ENCODE measurements around the gene OR6J1.
"Not testable (repeated sequence)": the region's sequence is repeated elsewhere in the genome, so short reads cannot be mapped to it uniquely, and the experiment has no call there.

OR6J1 gene

DNA sequence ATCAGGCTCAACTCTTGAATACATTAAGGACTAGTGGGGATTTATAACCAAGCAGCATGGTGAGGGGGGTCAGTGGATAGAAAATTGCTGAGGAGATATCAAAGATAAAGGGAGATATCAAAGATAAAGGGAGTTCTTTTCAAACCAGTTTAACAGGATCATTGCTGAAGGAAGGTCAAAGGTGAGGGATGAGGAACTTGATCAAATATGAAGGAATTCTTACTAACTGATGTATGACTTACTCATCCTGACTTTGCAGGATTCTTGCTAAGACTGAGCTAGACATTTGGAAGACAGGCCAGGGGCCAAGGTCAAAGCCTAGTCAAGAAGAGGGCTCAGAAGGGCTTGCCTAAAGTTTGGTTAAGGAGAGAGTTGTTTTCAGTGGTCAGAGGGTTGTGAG is 41.3 kb downstream of the OR6J1 start:
- DNase-seq (ENCODE audit: low read depth) = no peak

DNA sequence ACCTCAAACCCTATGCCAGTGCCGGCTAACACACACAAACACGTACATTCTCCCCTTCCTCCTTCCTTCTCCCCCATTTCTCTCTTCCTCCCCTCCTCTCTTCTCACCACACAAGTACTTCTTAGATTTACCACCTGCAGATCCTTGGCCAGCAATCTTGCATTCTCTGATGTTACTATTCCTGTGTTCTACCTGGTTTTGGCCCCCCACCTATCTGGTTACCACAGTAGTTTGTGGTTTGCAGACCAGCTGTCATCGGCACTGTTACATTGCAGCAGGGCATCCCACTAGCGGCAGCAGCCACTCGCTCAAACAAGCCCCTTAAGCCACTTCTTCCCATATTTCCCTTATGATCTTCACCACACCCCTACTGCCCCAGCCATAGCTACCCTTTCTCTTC is 42.2 kb downstream of the OR6J1 start:
- no peak for DNase-seq (ENCODE audit: low read depth)

DNA sequence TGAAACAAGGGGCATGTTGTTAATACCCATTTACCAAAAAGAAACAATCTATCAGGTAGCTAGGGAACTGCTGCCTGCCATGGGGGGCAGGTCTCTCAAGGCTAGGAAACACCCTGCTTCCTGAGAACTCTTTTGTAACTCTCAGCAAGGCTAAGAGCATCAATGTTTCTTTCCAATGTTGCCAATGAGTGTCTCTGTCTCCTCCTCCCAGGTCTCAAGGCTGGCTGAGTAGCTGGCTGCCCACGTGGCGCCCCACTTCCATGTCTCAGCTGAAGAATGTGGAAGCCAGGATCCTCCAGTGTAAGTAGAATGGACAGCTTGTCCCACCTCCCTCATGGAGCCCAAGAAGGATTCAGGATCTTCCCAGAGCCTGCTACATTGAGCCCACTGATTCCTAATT is 42.7 kb downstream of the OR6J1 start:
- no peak for DNase-seq (ENCODE audit: low read depth)

DNA sequence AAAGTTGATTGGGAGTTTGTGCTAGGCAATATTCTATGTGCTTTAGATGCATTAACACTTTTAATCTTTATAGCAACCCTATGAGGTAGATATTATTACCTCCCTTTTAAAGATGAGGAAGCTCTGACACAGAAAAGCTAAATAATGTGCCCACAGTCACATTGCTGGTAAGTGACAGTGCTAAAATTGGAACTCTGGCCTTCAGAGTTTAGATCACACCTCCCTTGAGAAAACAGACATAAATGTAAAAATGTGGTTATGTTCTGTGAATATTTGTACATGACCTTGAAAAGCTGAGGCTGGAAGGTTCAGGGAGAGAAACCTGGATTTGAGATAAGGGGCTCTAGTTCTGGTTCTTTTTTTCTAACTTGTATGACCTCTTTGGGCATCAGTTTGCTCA is 44.1 kb downstream of the OR6J1 start:
- DNase-seq (ENCODE audit: low read depth) = no peak

DNA sequence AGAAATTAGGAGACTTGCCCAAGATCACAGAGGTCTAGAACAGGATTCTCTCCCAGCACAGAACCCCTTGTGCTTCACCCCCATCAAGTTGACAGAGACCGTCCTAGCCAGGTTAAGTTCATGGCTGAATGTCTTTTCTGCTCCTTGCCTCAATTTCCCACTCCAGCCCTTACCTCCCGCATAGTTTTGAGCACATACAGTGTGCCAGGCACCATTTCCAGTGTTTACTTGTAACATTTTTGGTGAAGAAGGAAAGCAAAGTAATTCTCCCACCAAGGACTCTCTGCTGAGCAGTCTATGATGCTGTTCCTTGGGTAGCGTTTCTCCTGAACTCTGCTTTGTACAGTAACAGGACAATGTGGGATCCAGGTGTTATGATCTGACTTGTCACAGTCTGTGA is 44.8 kb downstream of the OR6J1 start:
- no peak for DNase-seq (ENCODE audit: low read depth)

DNA sequence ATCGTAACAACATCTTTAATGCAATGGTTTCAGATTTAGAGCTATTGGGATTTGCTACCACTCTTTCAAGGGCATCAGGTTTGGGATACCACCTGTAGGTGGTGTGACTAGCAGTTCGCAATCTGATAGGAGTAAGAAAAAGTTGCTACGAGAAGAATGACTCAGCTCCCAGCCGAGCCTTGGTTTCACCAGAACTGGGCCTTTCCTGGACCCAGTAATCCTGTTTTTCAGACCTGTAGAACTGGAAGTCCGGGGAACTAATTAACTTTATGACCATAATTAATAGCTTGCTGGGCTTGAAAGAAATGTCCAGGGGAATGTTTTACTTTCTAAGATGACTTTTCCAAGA is 45.3 kb downstream of the OR6J1 start:
- no peak for DNase-seq (ENCODE audit: low read depth)

DNA sequence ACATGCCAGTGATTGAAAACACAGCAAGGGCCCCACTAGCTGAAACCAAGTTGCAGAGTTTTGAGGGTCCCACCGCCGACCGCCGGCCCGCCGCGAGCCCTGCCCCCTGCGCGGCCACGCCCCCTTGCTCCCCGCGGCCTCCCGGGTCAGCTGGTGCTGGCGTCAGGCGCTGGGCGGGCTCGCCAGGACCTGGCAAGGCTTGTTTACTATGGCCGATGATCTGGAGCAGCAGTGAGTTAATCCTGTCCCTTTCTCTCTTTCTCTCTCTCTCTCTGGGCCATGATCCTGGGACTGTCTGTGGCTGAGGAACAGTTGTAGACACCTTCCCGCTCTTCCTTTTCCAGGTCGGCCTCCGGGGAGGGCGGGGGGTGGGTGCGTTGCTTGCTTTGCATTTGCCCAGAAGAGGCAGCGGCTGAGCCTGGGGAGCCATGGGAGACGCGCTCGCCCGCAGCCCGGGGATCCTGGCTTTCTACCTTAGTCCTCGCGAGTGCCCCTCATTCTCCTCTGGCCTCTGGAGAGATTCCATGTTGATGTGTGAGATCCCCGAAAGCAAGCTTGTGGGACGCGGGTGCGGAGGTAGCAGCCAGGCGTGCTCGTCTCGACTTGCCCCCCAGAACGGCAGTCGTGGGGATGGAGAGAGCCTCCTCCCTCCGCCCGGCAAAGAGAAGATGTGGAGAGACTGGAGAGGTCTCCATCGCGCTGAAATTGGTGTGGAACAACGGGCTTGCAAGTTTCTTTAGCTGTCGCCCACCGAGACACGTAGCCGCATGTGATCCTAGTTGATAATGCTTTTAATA is 45.9 kb downstream of the OR6J1 start, which contains the start of gene ABHD4:
ABHD4 (plus strand) TSS at position 202 of the 797 bp plus-strand sequence; CDS start at position 209, 7 bp downstream.
- DNase-seq (ENCODE audit: low read depth) = no peak

DNA sequence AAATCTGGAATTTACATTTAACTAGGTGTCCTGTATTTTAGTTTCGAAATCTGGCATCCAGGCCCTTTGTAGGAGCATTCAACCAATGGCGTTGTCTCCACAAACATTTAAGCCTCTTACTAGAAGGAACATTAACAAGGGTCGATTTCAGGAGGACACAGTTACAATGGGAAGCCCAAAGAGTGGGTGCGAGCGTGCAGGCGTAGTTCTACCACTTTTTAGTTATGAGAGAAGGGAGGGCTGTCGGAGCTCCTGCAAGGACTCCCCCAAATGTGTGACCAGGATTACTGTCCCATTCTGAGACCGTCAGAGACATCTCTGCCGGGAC is 46.4 kb downstream of the OR6J1 start:
- no peak for DNase-seq (ENCODE audit: low read depth)

DNA sequence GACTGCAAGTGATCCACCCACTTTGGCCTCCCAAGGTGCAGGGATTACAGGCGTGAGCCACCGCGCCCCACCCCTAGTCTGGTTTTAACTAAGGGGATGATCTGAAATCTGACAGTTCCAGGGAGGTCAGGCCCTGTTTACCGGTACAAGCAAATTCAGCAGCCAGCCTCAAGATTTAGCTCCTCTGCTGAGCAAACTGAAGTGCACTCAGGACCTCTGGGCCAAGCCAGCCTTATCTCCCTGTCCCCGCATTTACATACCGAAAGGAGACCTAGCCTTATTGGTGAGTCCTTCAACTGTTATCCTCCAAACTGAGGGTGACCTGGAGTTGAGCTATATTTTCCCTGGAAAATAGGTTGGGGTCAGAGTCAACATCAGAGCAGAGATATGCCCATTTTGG is 46.9 kb downstream of the OR6J1 start:
- no peak for DNase-seq (ENCODE audit: low read depth)

DNA sequence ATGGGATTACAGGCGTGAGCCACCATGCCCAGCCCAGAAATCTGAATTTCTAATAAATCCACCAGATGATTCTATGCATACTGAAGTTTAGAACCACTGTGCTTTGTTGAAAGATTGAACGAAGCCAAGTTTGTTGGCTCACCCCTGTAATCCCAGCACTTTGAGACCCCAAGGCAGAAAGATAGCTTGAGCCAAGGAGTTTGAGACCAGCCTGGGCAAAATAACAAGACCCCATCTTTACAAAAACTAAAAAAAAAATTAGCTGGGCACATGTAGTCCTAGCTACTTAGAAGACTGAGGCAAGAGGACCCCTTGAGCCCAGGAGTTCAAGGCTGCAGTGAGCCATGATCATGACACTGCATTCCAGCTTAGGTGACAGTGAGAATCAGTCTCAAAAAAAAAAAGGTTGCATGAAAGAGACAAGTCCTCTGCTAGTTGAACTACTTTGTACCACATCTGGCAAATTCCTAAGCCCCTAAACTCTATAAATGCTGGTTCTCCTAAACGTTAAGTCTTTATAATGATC is 47.7 kb downstream of the OR6J1 start:
- DNase-seq (ENCODE audit: low read depth) = no peak

DNA sequence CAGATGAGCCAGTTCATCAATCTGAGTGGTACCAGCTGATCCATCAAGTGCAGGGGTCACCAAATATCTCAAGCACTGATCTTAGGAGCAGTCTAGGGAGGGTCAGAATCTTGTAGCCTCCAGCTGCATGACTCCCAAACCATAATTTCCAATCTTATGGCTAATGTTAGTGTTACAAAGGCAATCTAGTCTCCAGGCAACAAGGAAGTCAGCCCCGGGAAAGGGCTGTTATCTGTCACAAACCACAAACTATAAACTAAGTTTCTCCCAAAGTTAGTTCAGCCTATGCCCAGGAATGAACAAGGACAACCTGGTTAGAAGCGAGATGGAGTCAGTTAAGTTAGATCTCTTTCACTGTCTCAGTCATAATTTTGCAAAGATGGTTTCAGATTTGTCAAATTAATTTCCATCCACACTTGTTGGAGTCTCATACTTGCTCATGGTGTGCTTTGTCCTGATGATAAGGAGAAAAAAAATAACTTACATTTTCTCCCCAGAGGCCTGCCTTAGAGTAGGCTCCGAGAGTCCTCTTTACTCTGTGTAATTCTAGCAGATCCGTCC is 49.9 kb downstream of the OR6J1 start:
- DNase-seq (ENCODE audit: low read depth) = no peak

DNA sequence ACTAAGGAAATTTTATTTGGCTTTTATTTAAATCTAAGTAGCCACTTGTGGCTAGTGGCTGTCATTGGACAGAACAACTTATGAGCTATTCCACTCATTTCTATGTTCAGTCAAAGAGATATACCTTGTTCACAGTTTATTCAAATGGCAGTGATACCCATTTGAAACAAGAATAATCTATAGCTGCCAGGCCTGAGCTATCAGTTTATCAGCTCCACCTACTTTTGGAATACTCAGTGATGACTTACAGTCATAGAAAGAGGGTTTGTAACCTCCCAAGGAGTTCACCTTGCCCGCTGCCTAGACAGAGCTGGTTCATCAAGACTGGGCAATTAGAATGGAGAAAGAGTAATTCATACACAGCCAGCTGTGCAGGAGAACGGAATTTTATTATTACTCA is 50.6 kb downstream of the OR6J1 start:
- no peak for DNase-seq (ENCODE audit: low read depth)

DNA sequence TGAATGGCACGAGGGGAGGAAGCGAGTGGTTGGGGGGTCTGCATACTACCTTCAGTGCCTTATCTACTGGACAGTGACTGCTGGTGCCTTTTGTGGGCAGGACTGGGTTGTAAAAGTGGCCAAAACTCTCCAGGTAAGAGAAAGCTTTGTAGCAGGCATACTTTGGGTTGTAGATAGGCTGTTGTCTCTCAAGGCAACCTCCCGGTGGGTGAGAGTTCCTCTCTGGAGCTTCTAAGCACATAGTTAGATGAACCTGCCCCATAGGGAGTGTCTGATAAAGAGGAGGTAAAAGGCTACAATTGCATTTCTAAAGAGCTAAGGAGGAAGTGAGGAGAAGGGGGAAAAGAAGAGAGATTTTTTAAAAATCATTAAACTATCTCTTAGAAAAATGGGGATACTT is 51.0 kb downstream of the OR6J1 start:
- DNase-seq (ENCODE audit: low read depth) = no peak

DNA sequence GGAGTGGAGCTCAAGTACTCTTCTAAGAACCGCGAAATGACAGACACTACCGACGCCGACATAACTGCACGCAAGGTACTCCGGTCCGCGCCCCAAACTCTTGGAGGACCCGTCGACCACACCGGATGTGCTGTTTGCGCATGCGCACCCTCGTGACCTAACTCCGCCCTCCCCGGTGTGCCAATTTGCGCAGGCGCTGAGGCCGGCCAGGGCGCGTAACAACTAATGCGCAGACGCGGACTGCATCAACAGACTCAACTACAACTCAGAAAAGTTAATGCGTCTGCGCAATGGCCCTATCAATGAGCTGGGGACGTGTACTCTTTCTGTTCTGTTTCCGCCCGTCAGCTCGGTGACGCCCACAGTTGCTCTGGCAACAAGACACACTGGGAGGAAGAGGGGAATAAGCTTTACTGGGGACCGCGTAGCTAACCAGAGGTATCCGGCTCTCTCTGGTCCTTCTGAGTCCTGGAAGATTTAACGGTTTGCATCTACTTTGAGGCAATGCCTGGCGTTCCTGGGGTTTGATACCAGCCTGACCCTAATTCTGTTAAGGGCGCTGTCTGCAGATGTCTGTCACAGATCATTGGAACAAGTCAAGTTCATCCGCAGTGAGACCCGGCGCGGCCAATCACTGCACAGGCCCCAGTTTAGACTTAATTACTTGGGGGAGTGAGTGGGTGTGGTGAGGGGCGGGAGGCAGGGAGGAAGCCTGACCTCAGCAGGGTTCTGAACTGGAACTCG is 54.9 kb downstream of the OR6J1 start, which contains the start of gene DAD1:
DAD1 (minus strand) TSS at position 129 of the 744 bp plus-strand sequence; CDS start at position 62, 67 bp downstream.
- peak; percentile 98 for DNase-seq (ENCODE audit: low read depth)

DNA sequence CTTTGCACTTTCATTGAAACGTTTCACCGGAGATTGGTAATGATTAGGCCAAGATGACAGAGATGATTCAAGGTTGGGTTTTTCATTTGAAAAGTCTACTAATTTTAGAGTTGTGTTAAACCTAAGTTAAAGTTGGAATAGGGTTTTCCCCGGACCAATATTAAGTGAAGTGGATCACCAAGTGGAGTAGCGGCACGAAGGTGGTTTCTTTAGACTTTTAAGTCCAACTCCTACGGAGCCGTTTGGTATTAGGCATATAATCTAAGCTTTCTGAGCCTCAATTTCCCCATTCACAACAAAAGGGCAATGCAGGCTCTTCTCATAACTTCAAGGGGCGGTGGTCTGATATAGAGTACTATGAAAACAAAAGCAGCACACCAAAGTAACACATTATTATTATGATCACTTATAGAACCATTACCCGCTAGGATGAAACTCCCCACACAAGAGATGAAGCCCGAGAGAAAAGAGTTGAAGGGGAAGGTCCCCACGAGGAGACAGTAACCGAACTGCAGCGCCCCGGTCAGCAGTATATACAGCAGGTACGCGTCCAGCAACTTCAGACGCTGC is 55.5 kb downstream of the OR6J1 start:
- DNase-seq (ENCODE audit: low read depth) = no peak

DNA sequence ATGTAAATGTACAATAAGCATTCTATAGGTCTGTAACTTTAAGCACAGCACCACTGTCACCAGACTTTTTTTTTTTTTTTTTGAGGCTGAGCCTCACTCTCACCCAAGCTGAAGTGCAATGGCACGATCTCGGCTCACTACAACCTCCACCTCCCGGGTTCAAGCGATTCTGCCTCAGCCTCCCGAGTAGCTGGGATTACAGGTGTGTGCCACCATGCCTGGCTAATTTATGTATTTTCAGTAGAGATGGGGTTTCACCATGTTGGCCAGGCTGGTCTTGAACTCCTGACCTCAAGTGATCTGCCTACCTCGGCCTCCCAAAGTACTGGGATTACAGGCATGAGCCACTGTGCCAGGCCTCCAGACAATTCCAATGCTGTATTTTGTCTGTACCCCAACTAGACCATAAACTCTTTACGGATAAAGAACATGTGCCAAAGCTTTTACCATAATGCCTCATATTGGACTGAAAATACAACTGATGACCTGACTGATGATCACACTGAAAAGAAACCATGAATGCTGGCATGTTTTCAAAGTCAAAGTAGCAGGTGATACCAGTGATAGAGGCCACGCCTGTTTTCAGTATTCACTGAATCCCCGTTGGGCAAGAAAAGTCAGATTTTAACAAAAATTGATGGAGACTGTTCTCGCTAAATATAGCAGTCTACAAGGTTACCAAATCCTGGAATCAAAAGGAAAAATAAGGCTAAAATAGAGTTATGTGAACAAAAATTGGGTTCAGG is 56.3 kb downstream of the OR6J1 start:
- not testable (repeated sequence) for DNase-seq (ENCODE audit: low read depth)

DNA sequence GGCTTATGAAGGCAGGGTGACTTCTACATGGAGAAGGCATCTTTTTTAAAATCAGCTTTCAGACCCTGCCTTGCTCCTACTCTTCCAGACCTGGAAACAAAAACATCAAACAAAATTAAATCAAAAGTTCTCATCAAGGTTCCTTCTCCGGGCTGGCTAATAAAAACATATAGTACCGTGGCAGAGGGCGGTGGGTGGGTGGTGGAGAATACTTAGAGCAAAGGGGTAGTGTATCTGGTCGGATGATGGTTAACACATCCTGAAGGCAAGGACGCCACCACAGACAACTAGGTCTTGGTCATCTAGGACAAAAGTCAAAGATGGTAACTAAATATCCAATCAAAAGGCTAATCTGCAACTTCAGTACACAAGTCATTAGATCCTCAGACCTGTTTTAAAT is 56.9 kb downstream of the OR6J1 start:
- DNase-seq (ENCODE audit: low read depth) = no peak

DNA sequence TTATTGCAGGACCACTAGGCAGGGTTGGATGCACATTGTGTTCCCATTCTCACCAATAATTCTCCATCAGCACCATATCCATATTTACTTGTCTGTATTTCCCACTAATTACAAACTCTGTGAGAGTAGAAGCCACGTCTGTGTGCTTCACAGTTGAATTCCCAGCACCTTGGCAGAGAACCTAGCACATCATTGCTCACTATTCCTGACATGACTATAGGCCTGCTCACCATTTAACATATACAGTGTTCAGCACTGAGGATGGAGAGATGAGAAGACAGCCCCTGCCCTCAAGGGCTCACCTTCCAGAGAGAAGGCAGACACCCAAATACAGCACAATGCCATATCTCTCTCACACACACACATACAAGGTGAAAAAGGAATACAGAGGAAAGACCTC is 60.2 kb downstream of the OR6J1 start:
- DNase-seq (ENCODE audit: low read depth) = no peak

Measured in HS-27A (cell line).